K562 (cell line): ENCODE results near the gene GPR37L1. TPM values are rescaled to one million over a fixed set of nuclear protein-coding genes. Genes with fewer than 3 reads are reported as not detected.
A peak's percentile ranks its signal among the peaks of the same experiment; 100 is the strongest.

Source experiments
- CSDE1 ChIP-seq, 2 experiments: fragments of 450-650 bp; IDR thresholded peaks; 2 replicates each; pipeline ENCODE4 v1.6.1; 2016; ENCODE audit warnings: mild to moderate bottlenecking in 1 of 2
- CTBP1 ChIP-seq: fragments of 450-650 bp; IDR thresholded peaks from 2 replicates; pipeline ENCODE4 v1.6.1; 2016; ENCODE audit warnings: borderline replicate concordance
- EGR1 ChIP-seq: fragments of 450-650 bp; conservative IDR thresholded peaks from 2 replicates; pipeline ENCODE4 v1.6.1; 2017; ENCODE audit warnings: mild to moderate bottlenecking
- EP400 ChIP-seq: fragments of 450-650 bp; IDR thresholded peaks from 2 replicates; pipeline ENCODE4 v1.6.1; 2017; ENCODE audit warnings: antibody characterized with exemption, mild to moderate bottlenecking, moderate library complexity
- FOXM1 ChIP-seq, 2 experiments: fragments of 450-650 bp in 1 of 2; sonication (generic) in 1 of 2; formaldehyde crosslinking in 1 of 2; IDR thresholded peaks; 2 replicates each; pipeline versions ENCODE4 v1.6.1 to v1.9.0; 2017 to 2022; ENCODE audit warnings: low read depth in 2 of 2, mild to moderate bottlenecking in 2 of 2, missing genetic modification reagents in 1 of 2, moderate library complexity in 1 of 2
- HBP1 ChIP-seq: fragments of 450-650 bp; formaldehyde crosslinking; IDR thresholded peaks from 2 replicates; pipeline ENCODE4 v1.4.0; 2022; ENCODE audit warnings: missing genetic modification characterization
- HDAC3 ChIP-seq: fragments of 450-650 bp; IDR thresholded peaks from 2 replicates; pipeline ENCODE4 v1.6.1; 2018; ENCODE audit warnings: borderline replicate concordance, mild to moderate bottlenecking, moderate library complexity; ENCODE audit not compliant: partially characterized antibody
- HMG20B ChIP-seq: fragments of 250-450 bp; sonication (Bioruptor Pico); IDR thresholded peaks from 2 replicates; pipeline ENCODE4 v1.5.0; 2021; ENCODE audit warnings: mild to moderate bottlenecking
- MAFK ChIP-seq: IDR thresholded peaks from 2 replicates; pipeline ENCODE4 v1.6.1; 2011; ENCODE audit warnings: low read length, improper control_type of control experiment
- NR4A1 ChIP-seq, 2 experiments: fragments of 250-450 bp in 1 of 2; fragments of 450-650 bp in 1 of 2; sonication (Bioruptor Pico) in 1 of 2; IDR thresholded peaks; 2 replicates each; pipeline versions ENCODE4 v1.4.0 to v1.6.1; 2016 to 2020; ENCODE audit warnings: mild to moderate bottlenecking in 2 of 2, missing compliant biosample characterization in 1 of 2, missing genetic modification characterization in 1 of 2, moderate library complexity in 1 of 2
- NRF1 ChIP-seq, 2 experiments: fragments of 450-650 bp; IDR thresholded peaks in 1 of 2; conservative IDR thresholded peaks in 1 of 2; 2 replicates each; pipeline ENCODE4 v1.6.1; 2014; ENCODE audit warnings: mild to moderate bottlenecking in 2 of 2
- RCOR1 ChIP-seq, 2 experiments: IDR thresholded peaks; 2 replicates each; pipeline ENCODE4 v1.6.1; 2012; ENCODE audit warnings: low read depth in 2 of 2, low read length in 2 of 2, borderline replicate concordance in 1 of 2, improper control_type of control experiment in 1 of 2
- SMARCA4 ChIP-seq: fragments of 450-650 bp; IDR thresholded peaks from 2 replicates; pipeline ENCODE4 v1.6.1; 2016
- TAF1 ChIP-seq: IDR thresholded peaks from 2 replicates; pipeline ENCODE4 v1.6.1; 2011; ENCODE audit warnings: mild to moderate bottlenecking, low read length, moderate library complexity; ENCODE audit not compliant: insufficient read depth, control insufficient read depth, severe bottlenecking; ENCODE audit errors: extremely low read depth
- ZNF717 ChIP-seq: fragments of 250-450 bp; sonication (Bioruptor Pico); IDR thresholded peaks from 2 replicates; pipeline ENCODE4 v1.5.0; 2021
- polyA plus RNA-seq, 8 experiments: library from polyadenylated mRNA; depleted of rRNA in 4 of 8; stranded (reverse) in 5 of 8; unstranded in 3 of 8; fragments of >200 nt; fragmentation: Nextera tagmentation in 2 of 8; fragmentation: Illumina TruSeq in 1 of 8; extraction: Ambion mirVana in 2 of 8; extraction: Trizol in 1 of 8; gene quantifications; 2 replicates each; pipeline versions ENCODE4 v1.2.1 to v1.2.3, GENCODE V29; 2011 to 2014; ENCODE audit warnings: inconsistent platforms in 1 of 8, missing spikeins in 1 of 8
- total RNA-seq, 7 experiments: library from RNA; depleted of rRNA in 6 of 7; stranded (reverse); fragments of >200 nt in 6 of 7; fragmentation: Illumina TruSeq in 2 of 7; extraction: Trizol in 2 of 7; gene quantifications; 2 replicates each; pipeline versions ENCODE4 v1.2.1 to v1.2.3, GENCODE V29; 2011 to 2021; ENCODE audit warnings: low replicate concordance in 1 of 7
- TF ChIP-seq, protein P1 (sequence below): fragments of 250-450 bp; sonication (Bioruptor Pico); IDR thresholded peaks from 2 replicates; pipeline ENCODE4 v1.4.0; 2020; ENCODE audit warnings: mild to moderate bottlenecking
- TF ChIP-seq, protein P2 (sequence below): fragments of 450-650 bp; IDR thresholded peaks from 2 replicates; pipeline ENCODE4 v1.6.1; 2018; ENCODE audit not compliant: partially characterized antibody
- TF ChIP-seq, protein P3 (sequence below): fragments of 450-650 bp; formaldehyde crosslinking; IDR thresholded peaks from 2 replicates; pipeline ENCODE4 v1.4.0; 2022; ENCODE audit warnings: missing genetic modification characterization

The GPR37L1 gene
- total and polyA plus RNA-seq, 9 of the 15 experiments (the other 6 are each of a cell fraction or from before 2014, with no cell fraction given) = not detected

DNA sequence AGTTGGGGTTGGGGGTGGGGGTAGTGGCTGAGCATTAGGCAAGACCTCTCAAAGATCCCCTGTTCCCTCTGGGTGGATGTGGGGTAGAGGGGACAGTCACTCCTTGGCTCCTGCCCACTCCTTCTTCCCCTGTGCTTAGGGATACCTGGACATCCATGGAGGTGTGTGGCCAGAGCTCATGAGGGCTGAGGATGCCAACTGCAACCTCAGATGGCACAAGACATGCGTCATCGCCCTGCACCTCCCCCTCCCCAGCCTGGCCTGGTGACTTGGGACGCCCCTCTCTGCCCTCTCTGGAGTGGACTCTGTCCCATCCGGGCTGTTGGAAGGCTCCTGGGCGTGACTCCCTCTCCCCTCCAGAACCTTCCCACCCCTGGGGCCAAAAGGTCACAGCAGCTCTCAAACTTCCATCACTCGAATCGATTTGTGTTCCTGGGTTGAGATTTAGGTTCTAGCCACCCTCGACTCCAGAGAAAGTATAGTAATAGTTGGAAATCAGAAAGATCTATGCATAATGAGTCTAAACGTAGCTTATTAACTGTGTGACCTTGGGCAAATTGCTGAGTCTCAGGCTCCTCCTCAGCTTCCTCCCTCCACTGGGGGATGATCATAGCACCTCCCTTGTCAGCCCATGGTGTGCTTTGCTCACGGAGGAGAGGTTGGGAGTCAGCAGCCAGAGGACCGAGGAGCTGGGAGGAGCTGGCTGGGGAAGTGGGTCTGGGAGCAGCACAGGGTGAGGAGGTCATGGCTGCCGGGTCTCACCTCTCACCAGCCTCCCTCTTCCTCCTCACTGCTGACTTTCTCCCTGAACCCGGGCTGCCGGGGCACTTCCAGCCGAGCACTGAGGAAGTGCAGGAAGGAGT, 39.9 kb downstream of the GPR37L1 start (continued):
- TF ChIP-seq SMARCA4 (peak; percentile 19), MAFK (peak; percentile 57), HDAC3 (no peak), HMG20B (CRISPR knock-in tag) (no peak), TAF1 (peak; percentile 56), FOXM1 (IDR thresholded peaks at IDR 0.05; ENCODE audit: low read depth) (no peak), FOXM1 (CRISPR knock-in tag; IDR thresholded peaks at IDR 0.05; ENCODE audit: low read depth) (0 out of 2 replicates have a peak, but pooled peaks have one; percentile 32), NRF1 (conservative IDR thresholded peaks at IDR 0.05 in 1 of 2, IDR thresholded peaks at IDR 0.05 in 1 of 2) (0 out of 4 replicates have a peak, but pooled peaks have one; percentile 39 to 40), EGR1 (no peak), CTBP1 (peak; percentile 73; the same call in 1 of the 2 replicates), EP400 (peak; percentile 20; the same call in 1 of the 2 replicates), CSDE1 (IDR thresholded peaks at IDR 0.05) (0 out of 4 replicates have a peak, but pooled peaks of 1 of the 2 experiments have one; percentile 32), RCOR1 (IDR thresholded peaks at IDR 0.05; ENCODE audit: borderline replicate concordance in 1 of 2, low read depth in 2 of 2, low read length in 2 of 2) (peak in 1 of 2 experiments; percentile 75; a peak in 2 of 4 replicates), NR4A1 (CRISPR knock-in tag; IDR thresholded peaks at IDR 0.05) (0 out of 2 replicates have a peak, but pooled peaks have one; percentile 23), NR4A1 (tag; IDR thresholded peaks at IDR 0.05) (no peak), HBP1 (0 out of 2 replicates have a peak, but pooled peaks have one; percentile 48), ZNF717 (no peak)
- TF ChIP-seq, protein P1, sequence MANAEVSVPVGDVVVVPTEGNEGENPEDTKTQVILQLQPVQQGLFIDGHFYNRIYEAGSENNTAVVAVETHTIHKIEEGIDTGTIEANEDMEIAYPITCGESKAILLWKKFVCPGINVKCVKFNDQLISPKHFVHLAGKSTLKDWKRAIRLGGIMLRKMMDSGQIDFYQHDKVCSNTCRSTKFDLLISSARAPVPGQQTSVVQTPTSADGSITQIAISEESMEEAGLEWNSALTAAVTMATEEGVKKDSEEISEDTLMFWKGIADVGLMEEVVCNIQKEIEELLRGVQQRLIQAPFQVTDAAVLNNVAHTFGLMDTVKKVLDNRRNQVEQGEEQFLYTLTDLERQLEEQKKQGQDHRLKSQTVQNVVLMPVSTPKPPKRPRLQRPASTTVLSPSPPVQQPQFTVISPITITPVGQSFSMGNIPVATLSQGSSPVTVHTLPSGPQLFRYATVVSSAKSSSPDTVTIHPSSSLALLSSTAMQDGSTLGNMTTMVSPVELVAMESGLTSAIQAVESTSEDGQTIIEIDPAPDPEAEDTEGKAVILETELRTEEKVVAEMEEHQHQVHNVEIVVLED (CRISPR knock-in tag) = no peak
- TF ChIP-seq, protein P2, sequence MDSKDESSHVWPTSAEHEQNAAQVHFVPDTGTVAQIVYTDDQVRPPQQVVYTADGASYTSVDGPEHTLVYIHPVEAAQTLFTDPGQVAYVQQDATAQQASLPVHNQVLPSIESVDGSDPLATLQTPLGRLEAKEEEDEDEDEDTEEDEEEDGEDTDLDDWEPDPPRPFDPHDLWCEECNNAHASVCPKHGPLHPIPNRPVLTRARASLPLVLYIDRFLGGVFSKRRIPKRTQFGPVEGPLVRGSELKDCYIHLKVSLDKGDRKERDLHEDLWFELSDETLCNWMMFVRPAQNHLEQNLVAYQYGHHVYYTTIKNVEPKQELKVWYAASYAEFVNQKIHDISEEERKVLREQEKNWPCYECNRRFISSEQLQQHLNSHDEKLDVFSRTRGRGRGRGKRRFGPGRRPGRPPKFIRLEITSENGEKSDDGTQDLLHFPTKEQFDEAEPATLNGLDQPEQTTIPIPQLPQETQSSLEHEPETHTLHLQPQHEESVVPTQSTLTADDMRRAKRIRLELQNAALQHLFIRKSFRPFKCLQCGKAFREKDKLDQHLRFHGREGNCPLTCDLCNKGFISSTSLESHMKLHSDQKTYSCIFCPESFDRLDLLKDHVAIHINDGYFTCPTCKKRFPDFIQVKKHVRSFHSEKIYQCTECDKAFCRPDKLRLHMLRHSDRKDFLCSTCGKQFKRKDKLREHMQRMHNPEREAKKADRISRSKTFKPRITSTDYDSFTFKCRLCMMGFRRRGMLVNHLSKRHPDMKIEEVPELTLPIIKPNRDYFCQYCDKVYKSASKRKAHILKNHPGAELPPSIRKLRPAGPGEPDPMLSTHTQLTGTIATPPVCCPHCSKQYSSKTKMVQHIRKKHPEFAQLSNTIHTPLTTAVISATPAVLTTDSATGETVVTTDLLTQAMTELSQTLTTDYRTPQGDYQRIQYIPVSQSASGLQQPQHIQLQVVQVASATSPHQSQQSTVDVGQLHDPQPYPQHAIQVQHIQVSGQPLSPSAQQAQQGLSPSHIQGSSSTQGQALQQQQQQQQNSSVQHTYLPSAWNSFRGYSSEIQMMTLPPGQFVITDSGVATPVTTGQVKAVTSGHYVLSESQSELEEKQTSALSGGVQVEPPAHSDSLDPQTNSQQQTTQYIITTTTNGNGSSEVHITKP = peak; percentile 66
- TF ChIP-seq, protein P3, sequence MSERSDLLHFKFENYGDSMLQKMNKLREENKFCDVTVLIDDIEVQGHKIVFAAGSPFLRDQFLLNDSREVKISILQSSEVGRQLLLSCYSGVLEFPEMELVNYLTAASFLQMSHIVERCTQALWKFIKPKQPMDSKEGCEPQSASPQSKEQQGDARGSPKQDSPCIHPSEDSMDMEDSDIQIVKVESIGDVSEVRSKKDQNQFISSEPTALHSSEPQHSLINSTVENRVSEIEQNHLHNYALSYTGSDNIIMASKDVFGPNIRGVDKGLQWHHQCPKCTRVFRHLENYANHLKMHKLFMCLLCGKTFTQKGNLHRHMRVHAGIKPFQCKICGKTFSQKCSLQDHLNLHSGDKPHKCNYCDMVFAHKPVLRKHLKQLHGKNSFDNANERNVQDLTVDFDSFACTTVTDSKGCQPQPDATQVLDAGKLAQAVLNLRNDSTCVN (CRISPR knock-in tag) = peak; percentile 26; the same call in 1 of the 2 replicates
